ENCODE data around the gene SLC16A8.
"Not testable (repeated sequence)": the region's sequence is repeated elsewhere in the genome, so short reads cannot be mapped to it uniquely, and the experiment has no call there.

The SLC16A8 gene

GRCh38 chr22:38037367-38038150 is 46.4 kb downstream of the SLC16A8 start:
- not testable (repeated sequence) for H2BK12ac ChIP-seq (ENCODE audit: low read length); H3K14ac ChIP-seq (ENCODE audit: low read length); H2BK15ac ChIP-seq (ENCODE audit: low read length); H3K36me3 ChIP-seq (replicated peaks in 1 of 2; ENCODE audit: control insufficient read depth in 2 of 2, insufficient read depth in 2 of 2, low read length in 2 of 2); H3K4me3 ChIP-seq (ENCODE audit: low read length in 2 of 2); H2AK5ac ChIP-seq (ENCODE audit: low read depth, low read length); H3K27ac ChIP-seq (replicated peaks; ENCODE audit: low read length); H3K9ac ChIP-seq (ENCODE audit: low read depth, low read length, poor library complexity); H3K79me1 ChIP-seq (ENCODE audit: low read depth, low read length); H3K4me2 ChIP-seq (ENCODE audit: insufficient read depth, low read length, poor library complexity, severe bottlenecking); H2BK5ac ChIP-seq (ENCODE audit: low read length); H4K91ac ChIP-seq (ENCODE audit: low read depth, low read length, poor library complexity); H3K9me3 ChIP-seq (replicated peaks in 1 of 2; ENCODE audit: control insufficient read depth in 2 of 2, insufficient read depth in 1 of 2, low read depth in 1 of 2, low read length in 2 of 2); H2BK120ac ChIP-seq (ENCODE audit: low read depth, low read length); DNase-seq (ENCODE audit: low spot score); H3K27me3 ChIP-seq (ENCODE audit: control insufficient read depth in 3 of 3, insufficient read depth in 3 of 3, low read depth in 1 of 3, low read length in 3 of 3); H4K8ac ChIP-seq (ENCODE audit: low read depth, low read length); H2AFZ ChIP-seq (ENCODE audit: low read length); H3K4ac ChIP-seq (ENCODE audit: low read length); H3K23ac ChIP-seq (ENCODE audit: low read depth, low read length, poor library complexity)
- Histone ChIP-seq H3K18ac (ENCODE audit: low read length) (peak overlapping the region; percentile 4), H3K4me1 (ENCODE audit: control insufficient read depth in 2 of 2, insufficient read depth in 1 of 2, low read depth in 1 of 2, low read length in 2 of 2) (peaks cover 28 to 36% of the 10 kb centered on the region in 2 donors)
- no CpG with 5 or more reads among the region's 13 CpGs for WGBS, 2 donors (ENCODE audit: extremely low coverage in 2 of 2, insufficient read length in 2 of 2, insufficient replicate concordance in 1 of 2)

- no peak overlapping the region for H4K8ac ChIP-seq (ENCODE audit: low read depth, low read length)
Observed at GRCh38 chr22:38036392-38037062, 47.5 kb downstream of the SLC16A8 start.

GRCh38 chr22:38035530-38035885 is 48.5 kb downstream of the SLC16A8 start:
- peaks cover 39 to 43% of the 10 kb centered on the region in 2 donors for H3K4me1 ChIP-seq (ENCODE audit: control insufficient read depth in 2 of 2, insufficient read depth in 1 of 2, low read depth in 1 of 2, low read length in 2 of 2)
- H2BK5ac ChIP-seq (ENCODE audit: low read length): peak overlapping the region; percentile 4
- H2AK5ac ChIP-seq (ENCODE audit: low read depth, low read length): peak overlapping the region; percentile 99
- DNase-seq (ENCODE audit: low spot score): no peak
- H3K14ac ChIP-seq (ENCODE audit: low read length): no peak overlapping the region
- H3K23ac ChIP-seq (ENCODE audit: low read depth, low read length, poor library complexity): no peak overlapping the region
- H2AFZ ChIP-seq (ENCODE audit: low read length): no peak overlapping the region
- no peak overlapping the region for H3K4ac ChIP-seq (ENCODE audit: low read length)
- peak overlapping the region; percentile 79 for H2BK12ac ChIP-seq (ENCODE audit: low read length)
- H3K9me3 ChIP-seq (replicated peaks in 1 of 2; ENCODE audit: control insufficient read depth in 2 of 2, insufficient read depth in 1 of 2, low read depth in 1 of 2, low read length in 2 of 2): no peaks in the 10 kb centered on the region
- peak overlapping the region; percentile 8 for H2BK15ac ChIP-seq (ENCODE audit: low read length)
- no peak overlapping the region for H3K9ac ChIP-seq (ENCODE audit: low read depth, low read length, poor library complexity)
- no CpG with 5 or more reads among the region's 9 CpGs for WGBS, 2 donors (ENCODE audit: extremely low coverage in 2 of 2, insufficient read length in 2 of 2, insufficient replicate concordance in 1 of 2)
- no peaks in the 10 kb centered on the region for H3K79me1 ChIP-seq (ENCODE audit: low read depth, low read length)
- H3K4me3 ChIP-seq (ENCODE audit: low read length in 2 of 2): no peak overlapping the region
- no peak overlapping the region for H3K4me2 ChIP-seq (ENCODE audit: insufficient read depth, low read length, poor library complexity, severe bottlenecking)
- no peak overlapping the region for H3K27ac ChIP-seq (replicated peaks; ENCODE audit: low read length)
- H4K91ac ChIP-seq (ENCODE audit: low read depth, low read length, poor library complexity): peak overlapping the region; percentile 67
- H2BK120ac ChIP-seq (ENCODE audit: low read depth, low read length): peak overlapping the region; percentile 89
- peak overlapping the region; percentile 87 for H3K18ac ChIP-seq (ENCODE audit: low read length)
- no peaks in the 10 kb centered on the region for H3K36me3 ChIP-seq (replicated peaks in 1 of 2; ENCODE audit: control insufficient read depth in 2 of 2, insufficient read depth in 2 of 2, low read length in 2 of 2)
- no peak overlapping the region for H4K8ac ChIP-seq (ENCODE audit: low read depth, low read length)
- no peaks in the 10 kb centered on the region for H3K27me3 ChIP-seq (ENCODE audit: control insufficient read depth in 3 of 3, insufficient read depth in 3 of 3, low read depth in 1 of 3, low read length in 3 of 3)

More at GRCh38 chr22:38036392-38037062, 47.5 kb downstream of the SLC16A8 start:
- H2BK120ac ChIP-seq (ENCODE audit: low read depth, low read length): peak overlapping the region; percentile 27
- peak overlapping the region; percentile 31 for H2AK5ac ChIP-seq (ENCODE audit: low read depth, low read length)
- H2BK5ac ChIP-seq (ENCODE audit: low read length): no peak overlapping the region
- H2BK15ac ChIP-seq (ENCODE audit: low read length): peak overlapping the region; percentile 5
- no peaks in the 10 kb centered on the region for H3K9me3 ChIP-seq (replicated peaks in 1 of 2; ENCODE audit: control insufficient read depth in 2 of 2, insufficient read depth in 1 of 2, low read depth in 1 of 2, low read length in 2 of 2)
- H3K4ac ChIP-seq (ENCODE audit: low read length): no peak overlapping the region
- no peak overlapping the region for H3K23ac ChIP-seq (ENCODE audit: low read depth, low read length, poor library complexity)
- no peak overlapping the region for H4K91ac ChIP-seq (ENCODE audit: low read depth, low read length, poor library complexity)
- no peak overlapping the region for H3K4me2 ChIP-seq (ENCODE audit: insufficient read depth, low read length, poor library complexity, severe bottlenecking)
- peak overlapping the region; percentile 76 for H2AFZ ChIP-seq (ENCODE audit: low read length)
- no peak overlapping the region for H3K14ac ChIP-seq (ENCODE audit: low read length)
- H3K79me1 ChIP-seq (ENCODE audit: low read depth, low read length): no peaks in the 10 kb centered on the region
- H3K18ac ChIP-seq (ENCODE audit: low read length): peak overlapping the region; percentile 46
- H3K9ac ChIP-seq (ENCODE audit: low read depth, low read length, poor library complexity): no peak overlapping the region
- no peak overlapping the region for H2BK12ac ChIP-seq (ENCODE audit: low read length)
- peaks cover 31 to 38% of the 10 kb centered on the region in 2 donors for H3K4me1 ChIP-seq (ENCODE audit: control insufficient read depth in 2 of 2, insufficient read depth in 1 of 2, low read depth in 1 of 2, low read length in 2 of 2)
- no peaks in the 10 kb centered on the region for H3K27me3 ChIP-seq (ENCODE audit: control insufficient read depth in 3 of 3, insufficient read depth in 3 of 3, low read depth in 1 of 3, low read length in 3 of 3)
- no peak overlapping the region for H3K27ac ChIP-seq (replicated peaks; ENCODE audit: low read length)
- H3K36me3 ChIP-seq (replicated peaks in 1 of 2; ENCODE audit: control insufficient read depth in 2 of 2, insufficient read depth in 2 of 2, low read length in 2 of 2): no peaks in the 10 kb centered on the region
- no CpG with 5 or more reads among the region's 10 CpGs for WGBS, 2 donors (ENCODE audit: extremely low coverage in 2 of 2, insufficient read length in 2 of 2, insufficient replicate concordance in 1 of 2)
- H3K4me3 ChIP-seq (ENCODE audit: low read length in 2 of 2): no peak overlapping the region
- no peak for DNase-seq (ENCODE audit: low spot score)

- peak overlapping the region; percentile 89 for H2BK120ac ChIP-seq (ENCODE audit: low read depth, low read length)
- no peak overlapping the region for H3K9ac ChIP-seq (ENCODE audit: low read depth, low read length, poor library complexity)
- peak overlapping the region; percentile 8 for H2BK15ac ChIP-seq (ENCODE audit: low read length)
- no peak overlapping the region for H2AFZ ChIP-seq (ENCODE audit: low read length)
- H3K14ac ChIP-seq (ENCODE audit: low read length): peak overlapping the region; percentile 12
- H2AK5ac ChIP-seq (ENCODE audit: low read depth, low read length): peak overlapping the region; percentile 99
- peak overlapping the region; percentile 91 for H2BK12ac ChIP-seq (ENCODE audit: low read length)
- no peak overlapping the region for H3K4me2 ChIP-seq (ENCODE audit: insufficient read depth, low read length, poor library complexity, severe bottlenecking)
- H4K91ac ChIP-seq (ENCODE audit: low read depth, low read length, poor library complexity): peak overlapping the region; percentile 73
- DNase-seq (ENCODE audit: low spot score): no peak
- peak overlapping the region; percentile 4 for H2BK5ac ChIP-seq (ENCODE audit: low read length)
- peaks cover 43 to 47% of the 10 kb centered on the region in 2 donors for H3K4me1 ChIP-seq (ENCODE audit: control insufficient read depth in 2 of 2, insufficient read depth in 1 of 2, low read depth in 1 of 2, low read length in 2 of 2)
- no peaks in the 10 kb centered on the region for H3K9me3 ChIP-seq (replicated peaks in 1 of 2; ENCODE audit: control insufficient read depth in 2 of 2, insufficient read depth in 1 of 2, low read depth in 1 of 2, low read length in 2 of 2)
- no peak overlapping the region for H4K8ac ChIP-seq (ENCODE audit: low read depth, low read length)
- no peak overlapping the region for H3K4ac ChIP-seq (ENCODE audit: low read length)
- no peaks in the 10 kb centered on the region for H3K27me3 ChIP-seq (ENCODE audit: control insufficient read depth in 3 of 3, insufficient read depth in 3 of 3, low read depth in 1 of 3, low read length in 3 of 3)
- no peak overlapping the region for H3K4me3 ChIP-seq (ENCODE audit: low read length in 2 of 2)
- no CpG with 5 or more reads among the region's 11 CpGs for WGBS, 2 donors (ENCODE audit: extremely low coverage in 2 of 2, insufficient read length in 2 of 2, insufficient replicate concordance in 1 of 2)
- H3K27ac ChIP-seq (replicated peaks; ENCODE audit: low read length): no peak overlapping the region
- H3K36me3 ChIP-seq (replicated peaks in 1 of 2; ENCODE audit: control insufficient read depth in 2 of 2, insufficient read depth in 2 of 2, low read length in 2 of 2): no peaks in the 10 kb centered on the region
- H3K79me1 ChIP-seq (ENCODE audit: low read depth, low read length): no peaks in the 10 kb centered on the region
- peak overlapping the region; percentile 87 for H3K18ac ChIP-seq (ENCODE audit: low read length)
- no peak overlapping the region for H3K23ac ChIP-seq (ENCODE audit: low read depth, low read length, poor library complexity)
Observed at GRCh38 chr22:38034884-38035529, 49.0 kb downstream of the SLC16A8 start.
